IPS-20b (cell line): ENCODE results near the gene HSPA1L.
A peak's percentile ranks its signal among the peaks of the same experiment; 100 is the strongest.

Experiments used
- H3K27ac ChIP-seq: one replicate; pipeline ENCODE4 v1.5.1; 2013; ENCODE audit warnings: low read length
- H3K27me3 ChIP-seq: 2 replicates; pipeline ENCODE4 v1.6.1; 2013; ENCODE audit warnings: mild to moderate bottlenecking, low read length, inconsistent platforms; ENCODE audit not compliant: insufficient read depth
- H3K36me3 ChIP-seq: 2 replicates; pipeline ENCODE4 v1.6.1; 2013; ENCODE audit warnings: low read depth, mild to moderate bottlenecking, inconsistent platforms, low read length, moderate library complexity; ENCODE audit not compliant: insufficient read depth
- H3K4me1 ChIP-seq: 2 replicates; pipeline ENCODE4 v1.6.1; 2013; ENCODE audit warnings: mild to moderate bottlenecking, control low read depth, inconsistent platforms, low read length, moderate library complexity; ENCODE audit not compliant: insufficient read depth
- H3K4me3 ChIP-seq: 2 replicates; pipeline ENCODE4 v1.5.1; 2013; ENCODE audit warnings: mild to moderate bottlenecking, low read length, inconsistent platforms
- H3K9ac ChIP-seq: 2 replicates; pipeline ENCODE4 v1.6.1; 2013; ENCODE audit warnings: low read depth, mild to moderate bottlenecking, inconsistent platforms, low read length, moderate library complexity
- H3K9me3 ChIP-seq: 2 replicates; pipeline ENCODE4 v1.6.1; 2013; ENCODE audit warnings: mild to moderate bottlenecking, low read depth, low read length, inconsistent platforms; ENCODE audit not compliant: insufficient read depth

HSPA1L gene

GRCh38 chr6:31836474-31837368 lies 21.6 kb upstream of the HSPA1L start:
- no peaks in the 10 kb centered on the region for H3K9me3 ChIP-seq
- peaks cover 53% of the 10 kb centered on the region for H3K36me3 ChIP-seq
- H3K4me3 ChIP-seq = peak overlapping the region; percentile 91
- peak overlapping the region; percentile 99 for H3K9ac ChIP-seq
- H3K27me3 ChIP-seq = no peaks in the 10 kb centered on the region
- peak overlapping the region; percentile 12 for H3K27ac ChIP-seq
- peaks cover 8% of the 10 kb centered on the region; the same call in 1 of the 2 replicates for H3K4me1 ChIP-seq

- Histone ChIP-seq H3K36me3 (peaks cover 53% of the 10 kb centered on the region), H3K4me1 (peaks cover 8% of the 10 kb centered on the region; the same call in 1 of the 2 replicates)
Observed at GRCh38 chr6:31836047-31836473, 21.0 kb upstream of the HSPA1L start.

GRCh38 chr6:31834367-31835250 lies 19.5 kb upstream of the HSPA1L start:
- Histone ChIP-seq H3K36me3 (peaks cover 39% of the 10 kb centered on the region), H3K27me3 (no peaks in the 10 kb centered on the region), H3K27ac (peak overlapping the region; percentile 93), H3K9ac (peak overlapping the region; percentile 99), H3K4me3 (peak overlapping the region; percentile 91), H3K9me3 (no peaks in the 10 kb centered on the region), H3K4me1 (peaks cover 8% of the 10 kb centered on the region; the same call in 1 of the 2 replicates)

More at GRCh38 chr6:31836047-31836473, 21.0 kb upstream of the HSPA1L start:
- no peaks in the 10 kb centered on the region for H3K27me3 ChIP-seq
- peak overlapping the region; percentile 12 for H3K27ac ChIP-seq
- peak overlapping the region; percentile 99 for H3K9ac ChIP-seq
- no peaks in the 10 kb centered on the region for H3K9me3 ChIP-seq
- peak overlapping the region; percentile 91 for H3K4me3 ChIP-seq

- H3K4me3 ChIP-seq = peak overlapping the region; percentile 97
- no peak overlapping the region for H3K27ac ChIP-seq
- peak overlapping the region; percentile 84; the same call in 1 of the 2 replicates for H3K9ac ChIP-seq
- peaks cover 9% of the 10 kb centered on the region for H3K36me3 ChIP-seq
- H3K27me3 ChIP-seq = no peaks in the 10 kb centered on the region
- peaks cover 1% of the 10 kb centered on the region; the same call in 1 of the 2 replicates for H3K4me1 ChIP-seq
- no peaks in the 10 kb centered on the region for H3K9me3 ChIP-seq
Observed at GRCh38 chr6:31831350-31832215, 16.5 kb upstream of the HSPA1L start.

- Histone ChIP-seq H3K9ac (peak overlapping the region; percentile 84; the same call in 1 of the 2 replicates), H3K4me1 (peaks cover 5% of the 10 kb centered on the region; the same call in 1 of the 2 replicates), H3K36me3 (peaks cover 2% of the 10 kb centered on the region), H3K27me3 (no peaks in the 10 kb centered on the region), H3K4me3 (peak overlapping the region; percentile 97), H3K9me3 (no peaks in the 10 kb centered on the region), H3K27ac (no peak overlapping the region)
Observed at GRCh38 chr6:31830886-31831335, 15.8 kb upstream of the HSPA1L start.

GRCh38 chr6:31829633-31830283 lies 14.7 kb upstream of the HSPA1L start:
- peak overlapping the region; percentile 97 for H3K4me3 ChIP-seq
- H3K9me3 ChIP-seq = no peaks in the 10 kb centered on the region
- no peaks in the 10 kb centered on the region for H3K36me3 ChIP-seq
- H3K4me1 ChIP-seq = peaks cover 14% of the 10 kb centered on the region; the same call in 1 of the 2 replicates
- H3K27me3 ChIP-seq = no peaks in the 10 kb centered on the region
- H3K9ac ChIP-seq = peak overlapping the region; percentile 84; the same call in 1 of the 2 replicates
- H3K27ac ChIP-seq = no peak overlapping the region

- peak within 1 kb of the TSS; percentile 84; the same call in 1 of the 2 replicates for H3K9ac ChIP-seq
- no peaks in the 10 kb centered on the region for H3K9me3 ChIP-seq
- H3K27ac ChIP-seq = peak within 1 kb of the TSS; percentile 41
- no peaks in the 10 kb centered on the region for H3K27me3 ChIP-seq
- H3K36me3 ChIP-seq = no peaks in the 10 kb centered on the region
- peaks cover 20% of the 10 kb centered on the region; the same call in 1 of the 2 replicates for H3K4me1 ChIP-seq
- H3K4me3 ChIP-seq = peak within 1 kb of the TSS; percentile 86
Observed at GRCh38 chr6:31827286-31828079, 12.4 kb upstream of the HSPA1L start, which contains the start of gene HSPA1B. TSS of gene HSPA1B (plus strand) at chr6:31827738. CDS start at chr6:31827951, 213 bp downstream.

GRCh38 chr6:31826793-31827285 lies 11.8 kb upstream of the HSPA1L start:
- peak overlapping the region; percentile 41 for H3K27ac ChIP-seq
- H3K36me3 ChIP-seq = no peaks in the 10 kb centered on the region
- H3K4me1 ChIP-seq = peaks cover 21% of the 10 kb centered on the region; the same call in 1 of the 2 replicates
- H3K27me3 ChIP-seq = no peaks in the 10 kb centered on the region
- peak overlapping the region; percentile 75 for H3K4me3 ChIP-seq
- H3K9me3 ChIP-seq = no peaks in the 10 kb centered on the region
- H3K9ac ChIP-seq = peak overlapping the region; percentile 84; the same call in 1 of the 2 replicates

GRCh38 chr6:31825553-31825952 lies 10.5 kb upstream of the HSPA1L start:
- no peaks in the 10 kb centered on the region for H3K27me3 ChIP-seq
- peak overlapping the region; percentile 66 for H3K27ac ChIP-seq
- no peaks in the 10 kb centered on the region for H3K9me3 ChIP-seq
- no peaks in the 10 kb centered on the region for H3K36me3 ChIP-seq
- H3K9ac ChIP-seq = peak overlapping the region; percentile 62; the same call in 1 of the 2 replicates
- peak overlapping the region; percentile 47 for H3K4me3 ChIP-seq
- H3K4me1 ChIP-seq = peaks cover 25% of the 10 kb centered on the region; the same call in 1 of the 2 replicates
